DOHH2 (cell line): Measurements from ENCODE around the gene CEP44.

Experiments used
- EZH2phosphoT487 ChIP-seq: fragments of 200-600 bp; sonication (generic); IDR thresholded peaks from 2 replicates; pipeline ENCODE4 v1.6.1; 2017; ENCODE audit warnings: borderline replicate concordance, mild to moderate bottlenecking, antibody characterized with exemption, low read length, moderate library complexity, mixed read lengths
- TF ChIP-seq, protein P1 (sequence below): fragments of 200-600 bp; sonication (generic); IDR thresholded peaks from one replicate; pipeline ENCODE4 v1.5.1; 2014; ENCODE audit warnings: antibody characterized with exemption, mild to moderate bottlenecking, low read depth, low read length; ENCODE audit not compliant: poor library complexity, severe bottlenecking

DNA sequence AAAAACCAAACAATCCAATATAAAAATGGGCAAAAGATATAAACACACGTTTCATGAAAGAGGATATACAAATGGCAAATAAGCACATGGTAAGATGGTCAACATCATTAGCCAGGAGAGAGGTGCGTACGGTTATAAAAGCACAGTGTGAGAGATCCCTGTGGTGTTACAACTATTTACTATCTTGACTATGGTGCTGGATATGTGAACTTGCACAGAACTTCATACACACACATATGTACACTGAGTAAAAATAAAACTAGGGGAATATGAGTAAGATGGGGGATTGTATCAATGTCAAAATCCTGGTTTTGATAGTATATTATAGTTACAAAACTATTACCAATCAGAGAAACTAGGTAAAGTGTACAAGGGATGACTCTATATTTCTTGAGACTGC is 8.6 kb upstream of the CEP44 start:
- TF ChIP-seq, protein P1, sequence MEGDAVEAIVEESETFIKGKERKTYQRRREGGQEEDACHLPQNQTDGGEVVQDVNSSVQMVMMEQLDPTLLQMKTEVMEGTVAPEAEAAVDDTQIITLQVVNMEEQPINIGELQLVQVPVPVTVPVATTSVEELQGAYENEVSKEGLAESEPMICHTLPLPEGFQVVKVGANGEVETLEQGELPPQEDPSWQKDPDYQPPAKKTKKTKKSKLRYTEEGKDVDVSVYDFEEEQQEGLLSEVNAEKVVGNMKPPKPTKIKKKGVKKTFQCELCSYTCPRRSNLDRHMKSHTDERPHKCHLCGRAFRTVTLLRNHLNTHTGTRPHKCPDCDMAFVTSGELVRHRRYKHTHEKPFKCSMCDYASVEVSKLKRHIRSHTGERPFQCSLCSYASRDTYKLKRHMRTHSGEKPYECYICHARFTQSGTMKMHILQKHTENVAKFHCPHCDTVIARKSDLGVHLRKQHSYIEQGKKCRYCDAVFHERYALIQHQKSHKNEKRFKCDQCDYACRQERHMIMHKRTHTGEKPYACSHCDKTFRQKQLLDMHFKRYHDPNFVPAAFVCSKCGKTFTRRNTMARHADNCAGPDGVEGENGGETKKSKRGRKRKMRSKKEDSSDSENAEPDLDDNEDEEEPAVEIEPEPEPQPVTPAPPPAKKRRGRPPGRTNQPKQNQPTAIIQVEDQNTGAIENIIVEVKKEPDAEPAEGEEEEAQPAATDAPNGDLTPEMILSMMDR = no peak
- TF ChIP-seq EZH2phosphoT487 = no peak
